PFSK-1 (cell line): ENCODE data around the gene THOC6.

Source experiments
- POLR2AphosphoS5 ChIP-seq: IDR thresholded peaks from 2 replicates; pipeline ENCODE4 v1.6.1; 2012; ENCODE audit warnings: low read depth, mild to moderate bottlenecking, control low read depth, low read length, moderate library complexity
- REST ChIP-seq, 2 experiments: IDR thresholded peaks; 2 replicates each; pipeline versions ENCODE4 v1.6.1 to v1.8.0; 2011 to 2012; ENCODE audit warnings: low read depth in 2 of 2, low read length in 2 of 2, control low read depth in 1 of 2, inconsistent platforms in 1 of 2, mild to moderate bottlenecking in 1 of 2, moderate library complexity in 1 of 2; ENCODE audit not compliant: insufficient read depth in 1 of 2

- TF ChIP-seq POLR2AphosphoS5 (no peak), REST (IDR thresholded peaks at IDR 0.05; ENCODE audit: insufficient read depth in 1 of 2, low read depth in 2 of 2, low read length in 2 of 2) (no peak)
These were observed 34.5 kb downstream of the THOC6 start for GRCh38 chr16:3058139-3059030.
